Activated CD4-positive, alpha-beta T cell treated with anti-CD3 and anti-CD28 coated beads for 36 hours (primary cell): ENCODE data around the gene RGS21. TPM values are rescaled to one million over a fixed set of nuclear protein-coding genes. Genes with fewer than 3 reads are reported as not detected.

Source experiments
- ATAC-seq: fragments of 200-7000 bp; cut with Tn5 transposase; one replicate; pipeline ENCODE4 v1.10.0; 2021; ENCODE audit warnings: mild to moderate bottlenecking, moderate library complexity
- CTCF ChIA-PET: fragments of 350-600 bp; sonication (Branson Sonifier 250); formaldehyde crosslinking; loops from one replicate; lab custom pipeline; 2021; ENCODE audit warnings: antibody characterized with exemption; lab: Charles Lee
- POLR2A ChIA-PET: fragments of 350-600 bp; sonication (Branson Sonifier 250); formaldehyde crosslinking; loops from one replicate; lab custom pipeline; 2021; ENCODE audit warnings: antibody characterized with exemption, inconsistent platforms; lab: Charles Lee
- DNase-seq: peaks from one replicate; pipeline ENCODE4 v3.0.0-alpha.2; 2020
- H3K27ac Mint-ChIP-seq: one replicate; pipeline ENCODE4 v1.8.0; 2021; ENCODE audit warnings: mixed read lengths
- H3K27me3 Mint-ChIP-seq: one replicate; pipeline ENCODE4 v1.8.0; 2021; ENCODE audit warnings: mixed read lengths
- H3K36me3 Mint-ChIP-seq: one replicate; pipeline ENCODE4 v1.8.0; 2021; ENCODE audit warnings: low read depth, mixed read lengths
- H3K4me1 Mint-ChIP-seq: one replicate; pipeline ENCODE4 v1.8.0; 2021; ENCODE audit warnings: mixed read lengths
- H3K4me3 Mint-ChIP-seq: one replicate; pipeline ENCODE4 v1.8.0; 2021; ENCODE audit warnings: mild to moderate bottlenecking, moderate library complexity, mixed read lengths
- H3K9me3 Mint-ChIP-seq: one replicate; pipeline ENCODE4 v1.8.0; 2021; ENCODE audit warnings: low read depth, mixed read lengths
- intact Hi-C, 2 experiments: fragments of 100-400 bp; cut with DNase I in 1 of 2; cut with micrococcal nuclease in 1 of 2; formaldehyde crosslinking; loops; one replicate each; pipeline versions ENCODE4 v1.14.2 to v1.15.1; 2022 to 2024; cut with DNase I, micrococcal nuclease
- total RNA-seq, 2 experiments: library from RNA; stranded (reverse); gene quantifications; one replicate each; pipeline ENCODE4 v1.2.3, GENCODE V29; 2021

RGS21 gene
- total RNA-seq, 2 experiments from 2014 or later: not detected

DNA sequence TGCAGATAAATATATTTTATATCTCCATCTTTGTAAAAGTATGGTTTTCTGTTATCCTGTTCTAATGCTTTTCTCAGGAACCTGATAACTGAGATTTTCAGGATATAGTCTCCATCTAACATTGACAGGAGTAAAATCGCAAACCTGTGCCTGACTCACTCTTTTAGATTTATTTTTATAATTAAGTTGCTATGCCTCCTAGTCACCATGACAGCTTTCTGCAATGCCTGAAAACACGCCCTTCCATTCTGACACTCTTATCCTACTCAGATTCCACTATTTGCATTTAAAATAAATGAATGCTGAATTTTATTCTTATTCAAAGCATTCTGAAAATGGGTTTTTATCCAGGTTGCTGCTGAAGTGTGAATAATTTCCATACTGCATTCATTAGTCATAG, 62.8 kb downstream of the RGS21 start:
- ChIA-PET POLR2A (no interaction called here), CTCF (no interaction called here)
- intact Hi-C loops: no loop called here
- Mint-ChIP-seq H3K36me3 (no peaks in the 10 kb centered on the region), H3K4me1 (no peaks in the 10 kb centered on the region), H3K4me3 (no peak overlapping the region), H3K9me3 (no peaks in the 10 kb centered on the region), H3K27ac (no peak overlapping the region), H3K27me3 (no peaks in the 10 kb centered on the region)
- DNase-seq (no peak), ATAC-seq (no peak)

DNA sequence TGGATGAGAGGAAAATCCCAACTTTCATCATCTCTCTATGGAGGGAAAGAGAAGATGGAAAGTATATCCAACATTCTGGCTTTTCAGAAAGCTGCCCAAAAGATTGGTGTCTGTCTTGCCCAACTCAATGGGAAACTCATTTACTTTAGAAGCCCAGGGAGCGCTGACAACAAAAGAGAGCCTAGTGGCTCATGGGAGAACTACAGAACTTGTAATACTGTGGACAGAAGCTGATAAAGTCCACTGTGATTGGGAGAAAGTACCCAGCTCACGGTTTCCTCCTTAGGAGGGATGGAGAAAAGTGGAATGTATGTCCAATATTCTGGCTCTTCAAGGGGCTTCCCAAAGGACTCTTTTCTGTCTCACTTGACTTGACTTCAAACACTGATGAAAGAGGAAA, 66.0 kb downstream of the RGS21 start:
- H3K4me3 Mint-ChIP-seq: no peak overlapping the region
- ATAC-seq: no peak

GRCh38 chr1:192386051-192386650, 69.4 kb downstream of the RGS21 start:
- ChIA-PET CTCF (no interaction called here), POLR2A (no interaction called here)
- intact Hi-C loops: no loop called here
- H3K27ac Mint-ChIP-seq: no peak overlapping the region
- no peaks in the 10 kb centered on the region for H3K27me3 Mint-ChIP-seq
- H3K4me3 Mint-ChIP-seq: no peak overlapping the region
- ATAC-seq (no peak), DNase-seq (no peak)
- H3K36me3 Mint-ChIP-seq: no peaks in the 10 kb centered on the region
- peaks cover 2% of the 10 kb centered on the region for H3K9me3 Mint-ChIP-seq
- no peaks in the 10 kb centered on the region for H3K4me1 Mint-ChIP-seq

More for the DNA sequence above, 66.0 kb downstream of the RGS21 start:
- peaks cover 2% of the 10 kb centered on the region for H3K9me3 Mint-ChIP-seq
- no peaks in the 10 kb centered on the region for H3K36me3 Mint-ChIP-seq
- H3K27me3 Mint-ChIP-seq: no peaks in the 10 kb centered on the region
- ChIA-PET CTCF (no interaction called here), POLR2A (no interaction called here)
- no peaks in the 10 kb centered on the region for H3K4me1 Mint-ChIP-seq
- no peak for DNase-seq
- intact Hi-C loops: no loop called here
- H3K27ac Mint-ChIP-seq: no peak overlapping the region

- no peak for ATAC-seq
- POLR2A ChIA-PET: no interaction called here
- DNase-seq: no peak
- H3K27ac Mint-ChIP-seq: no peak overlapping the region
- no peaks in the 10 kb centered on the region for H3K36me3 Mint-ChIP-seq
- CTCF ChIA-PET: no interaction called here
- no peaks in the 10 kb centered on the region for H3K4me1 Mint-ChIP-seq
- H3K9me3 Mint-ChIP-seq: no peaks in the 10 kb centered on the region
- H3K4me3 Mint-ChIP-seq: no peak overlapping the region
- no peaks in the 10 kb centered on the region for H3K27me3 Mint-ChIP-seq
- intact Hi-C loops: no loop called here
These were observed 78.4 kb downstream of the RGS21 start for GRCh38 chr1:192395211-192395610.

- H3K36me3 Mint-ChIP-seq: no peaks in the 10 kb centered on the region
- intact Hi-C loops: no loop called here
- ChIA-PET CTCF (no interaction called here), POLR2A (no interaction called here)
- H3K4me1 Mint-ChIP-seq: no peaks in the 10 kb centered on the region
- no peak overlapping the region for H3K4me3 Mint-ChIP-seq
- DNase-seq (no peak), ATAC-seq (no peak)
- H3K9me3 Mint-ChIP-seq: no peaks in the 10 kb centered on the region
- no peaks in the 10 kb centered on the region for H3K27me3 Mint-ChIP-seq
- no peak overlapping the region for H3K27ac Mint-ChIP-seq
These were observed 79.1 kb downstream of the RGS21 start for GRCh38 chr1:192395895-192396294.

DNA sequence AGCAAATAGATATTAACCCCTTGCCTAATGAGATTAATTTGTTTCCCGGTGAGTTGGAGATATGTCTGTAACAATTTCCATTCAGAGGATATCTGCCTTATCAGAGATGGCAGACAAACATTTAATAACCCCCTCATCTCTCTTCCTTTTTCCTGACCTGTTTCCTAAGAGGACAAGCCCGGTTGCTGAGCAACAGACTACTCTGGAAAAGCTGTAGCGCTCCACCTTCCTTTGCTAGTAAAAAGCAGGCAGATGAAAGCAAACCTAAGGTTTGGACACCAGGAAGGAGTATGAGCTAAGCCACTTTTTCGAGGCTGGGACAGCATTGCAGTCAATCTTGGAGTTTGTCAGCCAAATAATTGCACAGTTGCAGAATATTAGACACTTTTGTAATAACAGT, 82.4 kb downstream of the RGS21 start:
- no peaks in the 10 kb centered on the region for H3K9me3 Mint-ChIP-seq
- ChIA-PET CTCF (no interaction called here), POLR2A (no interaction called here)
- ATAC-seq (no peak), DNase-seq (no peak)
- H3K36me3 Mint-ChIP-seq: no peaks in the 10 kb centered on the region
- no peak overlapping the region for H3K4me3 Mint-ChIP-seq
- H3K4me1 Mint-ChIP-seq: no peaks in the 10 kb centered on the region
- intact Hi-C loops: no loop called here
- H3K27ac Mint-ChIP-seq: no peak overlapping the region
- no peaks in the 10 kb centered on the region for H3K27me3 Mint-ChIP-seq

- no peaks in the 10 kb centered on the region for H3K4me1 Mint-ChIP-seq
- CTCF ChIA-PET: no interaction called here
- POLR2A ChIA-PET: no interaction called here
- H3K9me3 Mint-ChIP-seq: no peaks in the 10 kb centered on the region
- H3K27me3 Mint-ChIP-seq: no peaks in the 10 kb centered on the region
- H3K27ac Mint-ChIP-seq: no peak overlapping the region
- no peak for ATAC-seq
- H3K4me3 Mint-ChIP-seq: no peak overlapping the region
- DNase-seq: no peak
- intact Hi-C loops: no loop called here
- no peaks in the 10 kb centered on the region for H3K36me3 Mint-ChIP-seq
These were observed 85.0 kb downstream of the RGS21 start for GRCh38 chr1:192401825-192402224.

GRCh38 chr1:192402571-192402970, 85.8 kb downstream of the RGS21 start:
- ChIA-PET POLR2A (no interaction called here), CTCF (no interaction called here)
- DNase-seq (no peak), ATAC-seq (no peak)
- H3K4me1 Mint-ChIP-seq: no peaks in the 10 kb centered on the region
- no peaks in the 10 kb centered on the region for H3K9me3 Mint-ChIP-seq
- H3K4me3 Mint-ChIP-seq: no peak overlapping the region
- no peaks in the 10 kb centered on the region for H3K27me3 Mint-ChIP-seq
- intact Hi-C loops: no loop called here
- no peaks in the 10 kb centered on the region for H3K36me3 Mint-ChIP-seq
- no peak overlapping the region for H3K27ac Mint-ChIP-seq

DNA sequence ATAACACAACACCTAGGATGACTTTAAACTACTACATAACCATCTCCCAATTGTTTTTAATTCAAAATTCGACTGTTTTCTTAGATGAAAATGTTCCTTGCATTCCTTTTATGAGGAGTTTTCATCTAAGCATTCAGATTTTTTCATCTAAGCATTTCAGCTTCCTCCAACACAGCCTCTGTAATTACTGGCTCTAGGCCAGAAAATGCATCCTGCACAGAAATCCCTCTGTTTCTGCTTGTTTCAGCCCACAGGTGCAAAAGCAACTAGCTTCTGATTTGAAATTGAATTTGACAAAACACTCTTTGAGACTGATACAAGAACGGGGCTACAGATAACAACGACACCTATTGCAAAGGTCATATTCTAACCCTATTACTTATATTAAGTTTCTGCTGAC, 90.4 kb downstream of the RGS21 start:
- DNase-seq (no peak), ATAC-seq (no peak)
- intact Hi-C loops: no loop called here
- CTCF ChIA-PET: no interaction called here
- Mint-ChIP-seq H3K36me3 (no peaks in the 10 kb centered on the region), H3K27me3 (no peaks in the 10 kb centered on the region), H3K27ac (no peak overlapping the region), H3K9me3 (no peaks in the 10 kb centered on the region), H3K4me3 (no peak overlapping the region), H3K4me1 (no peaks in the 10 kb centered on the region)
- POLR2A ChIA-PET: no interaction called here

Other genes with a start within 250 kb of the RGS21 start
- not detected for gene RGS18, start 158.5 kb upstream of the RGS21 start, total RNA-seq